ENCODE data around the gene RIMOC1. TPM values are rescaled to one million over a fixed set of nuclear protein-coding genes. Genes with fewer than 3 reads are reported as not detected.
A peak's percentile ranks its signal among the peaks of the same experiment; 100 is the strongest.

The RIMOC1 gene
- polyA plus RNA-seq, 1 donor from 2014 or later: 18.5 TPM

DNA sequence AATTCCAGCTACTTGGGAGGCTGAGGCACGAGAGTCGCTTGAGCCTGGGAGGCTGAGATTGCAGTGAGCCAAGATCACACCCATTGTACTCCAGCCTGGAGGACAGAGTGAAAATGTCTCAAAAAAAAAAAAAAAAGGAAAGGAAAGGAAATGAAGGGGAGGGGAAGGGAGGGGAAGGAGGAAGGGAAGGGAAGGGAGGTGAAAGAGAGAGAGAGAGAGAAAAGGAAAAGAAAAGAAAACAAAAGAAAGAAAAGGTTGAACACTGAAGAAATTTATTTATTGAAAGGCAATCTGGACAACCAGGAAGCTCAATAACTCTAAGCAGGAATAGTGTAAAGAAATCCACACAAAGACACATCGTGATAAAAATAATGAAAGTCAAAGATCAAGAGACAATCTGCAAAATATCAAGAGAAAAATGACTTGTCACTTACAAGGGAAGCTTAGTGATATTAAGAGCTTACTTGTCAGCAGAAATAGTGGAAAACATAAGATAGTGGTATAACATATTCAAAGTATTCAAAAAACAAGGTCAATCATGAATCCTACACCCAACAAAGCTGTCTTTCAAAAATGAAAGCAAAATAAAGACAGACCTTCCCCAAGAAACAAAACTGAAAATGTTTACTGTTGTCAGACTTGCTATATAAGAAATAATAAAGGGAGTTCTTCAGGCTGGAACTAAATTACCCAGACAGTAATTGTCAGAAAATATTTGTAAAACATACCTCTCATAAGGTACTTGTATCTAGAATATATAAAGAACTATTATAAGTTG is 10.9 kb upstream of the RIMOC1 start (continued):
- no peak for TF ChIP-seq SMC3 (conservative IDR thresholded peaks at IDR 0.05; ENCODE audit: poor library complexity)

DNA sequence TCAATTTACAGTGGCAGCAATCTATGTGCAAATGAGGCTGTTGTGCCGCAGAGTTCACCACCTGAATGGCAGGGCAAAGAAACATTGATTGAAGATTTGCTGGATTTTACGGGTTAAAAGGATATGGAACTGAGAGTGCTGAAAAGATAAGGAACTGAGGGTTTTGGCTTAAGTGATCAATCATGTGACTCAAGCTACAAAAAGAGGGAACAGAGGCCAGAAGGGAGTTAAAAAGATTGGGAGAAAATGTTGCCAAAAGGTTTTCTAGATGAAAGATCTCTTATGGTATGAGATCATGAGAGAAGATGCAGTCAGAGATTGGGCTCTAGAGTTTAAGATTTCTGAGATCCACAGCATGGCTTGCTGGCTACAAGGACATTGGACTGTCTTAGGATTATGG is 7.9 kb upstream of the RIMOC1 start:
- Histone ChIP-seq H3K9me2 (ENCODE audit: insufficient read depth, low read length) (no peaks in the 10 kb centered on the region), H3F3A (ENCODE audit: insufficient read depth, low read length, poor library complexity, severe bottlenecking) (no peaks in the 10 kb centered on the region), H3K9me3 (ENCODE audit: low read length) (no peaks in the 10 kb centered on the region), H3K79me2 (replicated peaks; ENCODE audit: insufficient read depth, low read length) (no peaks in the 10 kb centered on the region), H2AFZ (ENCODE audit: low read depth, low read length) (no peak overlapping the region), H3K27ac (ENCODE audit: low read length) (no peak overlapping the region), H3K4me3 (ENCODE audit: low read length) (no peak overlapping the region), H3K4me2 (ENCODE audit: low read length) (no peak overlapping the region), H3K9ac (ENCODE audit: low read length) (no peak overlapping the region), H4K20me1 (ENCODE audit: insufficient read depth) (no peaks in the 10 kb centered on the region), H3K27me3 (ENCODE audit: insufficient read depth, low read depth, low read length) (no peaks in the 10 kb centered on the region), H3K36me3 (ENCODE audit: insufficient read depth, low read length) (no peaks in the 10 kb centered on the region)
- TF ChIP-seq SMC3 (conservative IDR thresholded peaks at IDR 0.05; ENCODE audit: poor library complexity) (no peak), EP300 (conservative IDR thresholded peaks at IDR 0.05; ENCODE audit: poor library complexity, severe bottlenecking) (no peak), POLR2AphosphoS5 (IDR thresholded peaks at IDR 0.05) (no peak)
- TF ChIP-seq, protein P1, sequence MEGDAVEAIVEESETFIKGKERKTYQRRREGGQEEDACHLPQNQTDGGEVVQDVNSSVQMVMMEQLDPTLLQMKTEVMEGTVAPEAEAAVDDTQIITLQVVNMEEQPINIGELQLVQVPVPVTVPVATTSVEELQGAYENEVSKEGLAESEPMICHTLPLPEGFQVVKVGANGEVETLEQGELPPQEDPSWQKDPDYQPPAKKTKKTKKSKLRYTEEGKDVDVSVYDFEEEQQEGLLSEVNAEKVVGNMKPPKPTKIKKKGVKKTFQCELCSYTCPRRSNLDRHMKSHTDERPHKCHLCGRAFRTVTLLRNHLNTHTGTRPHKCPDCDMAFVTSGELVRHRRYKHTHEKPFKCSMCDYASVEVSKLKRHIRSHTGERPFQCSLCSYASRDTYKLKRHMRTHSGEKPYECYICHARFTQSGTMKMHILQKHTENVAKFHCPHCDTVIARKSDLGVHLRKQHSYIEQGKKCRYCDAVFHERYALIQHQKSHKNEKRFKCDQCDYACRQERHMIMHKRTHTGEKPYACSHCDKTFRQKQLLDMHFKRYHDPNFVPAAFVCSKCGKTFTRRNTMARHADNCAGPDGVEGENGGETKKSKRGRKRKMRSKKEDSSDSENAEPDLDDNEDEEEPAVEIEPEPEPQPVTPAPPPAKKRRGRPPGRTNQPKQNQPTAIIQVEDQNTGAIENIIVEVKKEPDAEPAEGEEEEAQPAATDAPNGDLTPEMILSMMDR (IDR thresholded peaks at IDR 0.05; ENCODE audit: poor library complexity, severe bottlenecking): no peak

DNA sequence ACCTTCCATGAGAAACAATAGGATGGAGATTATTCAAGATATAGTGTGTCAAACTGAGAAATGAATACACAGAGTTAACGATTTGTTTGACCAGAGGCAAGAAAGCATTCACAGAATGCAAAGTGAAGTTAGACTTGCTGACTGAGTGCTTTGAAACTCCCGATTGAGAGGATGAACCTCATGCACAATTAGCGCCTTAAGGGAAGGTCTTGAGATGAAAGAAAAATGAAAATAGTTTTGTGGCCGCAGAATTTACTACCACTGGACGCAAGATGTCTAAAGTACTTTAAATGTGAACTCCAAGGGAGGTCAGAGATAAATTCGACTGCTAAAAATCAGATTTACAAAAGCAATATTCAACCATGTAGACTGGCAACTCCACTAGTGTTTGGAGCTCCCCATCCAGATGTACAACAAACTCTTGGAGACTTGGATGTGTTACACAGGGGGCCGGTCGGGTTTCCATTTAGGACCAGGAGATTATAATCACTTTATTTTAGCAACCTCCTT is 707 bp upstream of the RIMOC1 start:
- H3K9me3 ChIP-seq (ENCODE audit: low read length): no peaks in the 10 kb centered on the region
- H3K4me3 ChIP-seq (ENCODE audit: low read length): peak overlapping the region; percentile 81
- H4K20me1 ChIP-seq (ENCODE audit: insufficient read depth): no peaks in the 10 kb centered on the region
- peak overlapping the region; percentile 60 for H3K9ac ChIP-seq (ENCODE audit: low read length)
- H3F3A ChIP-seq (ENCODE audit: insufficient read depth, low read length, poor library complexity, severe bottlenecking): no peaks in the 10 kb centered on the region
- peak overlapping the region; percentile 62 for H2AFZ ChIP-seq (ENCODE audit: low read depth, low read length)
- H3K36me3 ChIP-seq (ENCODE audit: insufficient read depth, low read length): peaks cover 4% of the 10 kb centered on the region
- TF ChIP-seq, protein P2, sequence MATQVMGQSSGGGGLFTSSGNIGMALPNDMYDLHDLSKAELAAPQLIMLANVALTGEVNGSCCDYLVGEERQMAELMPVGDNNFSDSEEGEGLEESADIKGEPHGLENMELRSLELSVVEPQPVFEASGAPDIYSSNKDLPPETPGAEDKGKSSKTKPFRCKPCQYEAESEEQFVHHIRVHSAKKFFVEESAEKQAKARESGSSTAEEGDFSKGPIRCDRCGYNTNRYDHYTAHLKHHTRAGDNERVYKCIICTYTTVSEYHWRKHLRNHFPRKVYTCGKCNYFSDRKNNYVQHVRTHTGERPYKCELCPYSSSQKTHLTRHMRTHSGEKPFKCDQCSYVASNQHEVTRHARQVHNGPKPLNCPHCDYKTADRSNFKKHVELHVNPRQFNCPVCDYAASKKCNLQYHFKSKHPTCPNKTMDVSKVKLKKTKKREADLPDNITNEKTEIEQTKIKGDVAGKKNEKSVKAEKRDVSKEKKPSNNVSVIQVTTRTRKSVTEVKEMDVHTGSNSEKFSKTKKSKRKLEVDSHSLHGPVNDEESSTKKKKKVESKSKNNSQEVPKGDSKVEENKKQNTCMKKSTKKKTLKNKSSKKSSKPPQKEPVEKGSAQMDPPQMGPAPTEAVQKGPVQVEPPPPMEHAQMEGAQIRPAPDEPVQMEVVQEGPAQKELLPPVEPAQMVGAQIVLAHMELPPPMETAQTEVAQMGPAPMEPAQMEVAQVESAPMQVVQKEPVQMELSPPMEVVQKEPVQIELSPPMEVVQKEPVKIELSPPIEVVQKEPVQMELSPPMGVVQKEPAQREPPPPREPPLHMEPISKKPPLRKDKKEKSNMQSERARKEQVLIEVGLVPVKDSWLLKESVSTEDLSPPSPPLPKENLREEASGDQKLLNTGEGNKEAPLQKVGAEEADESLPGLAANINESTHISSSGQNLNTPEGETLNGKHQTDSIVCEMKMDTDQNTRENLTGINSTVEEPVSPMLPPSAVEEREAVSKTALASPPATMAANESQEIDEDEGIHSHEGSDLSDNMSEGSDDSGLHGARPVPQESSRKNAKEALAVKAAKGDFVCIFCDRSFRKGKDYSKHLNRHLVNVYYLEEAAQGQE (IDR thresholded peaks at IDR 0.05; ENCODE audit: borderline replicate concordance): no peak
- TF ChIP-seq POLR2AphosphoS5 (IDR thresholded peaks at IDR 0.05) (no peak), SMC3 (conservative IDR thresholded peaks at IDR 0.05; ENCODE audit: poor library complexity) (no peak), MXI1 (conservative IDR thresholded peaks at IDR 0.05; ENCODE audit: poor library complexity, severe bottlenecking) (no peak), EZH2 (IDR thresholded peaks at IDR 0.05; ENCODE audit: borderline replicate concordance, insufficient read depth, low read length, poor library complexity, severe bottlenecking) (no peak), RAD21 (conservative IDR thresholded peaks at IDR 0.05) (no peak), EP300 (conservative IDR thresholded peaks at IDR 0.05; ENCODE audit: poor library complexity, severe bottlenecking) (no peak), TAF1 (IDR thresholded peaks at IDR 0.05; ENCODE audit: low read depth) (no peak)
- TF ChIP-seq, protein P1 (IDR thresholded peaks at IDR 0.05; ENCODE audit: poor library complexity, severe bottlenecking): no peak
- H3K4me2 ChIP-seq (ENCODE audit: low read length): peak overlapping the region; percentile 70
- H3K27ac ChIP-seq (ENCODE audit: low read length): peak overlapping the region; percentile 60
- peaks cover 35% of the 10 kb centered on the region for H3K79me2 ChIP-seq (replicated peaks; ENCODE audit: insufficient read depth, low read length)
- H3K9me2 ChIP-seq (ENCODE audit: insufficient read depth, low read length): no peaks in the 10 kb centered on the region
- H3K27me3 ChIP-seq (ENCODE audit: insufficient read depth, low read depth, low read length): no peaks in the 10 kb centered on the region

All from neural cell (in vitro differentiated cells).